Measurements from ENCODE around the gene DIP2B.

DIP2B gene

GRCh38 chr12:50778663-50779590 lies 274.1 kb downstream of the DIP2B start:
- no peak for FAIRE-seq

DNA sequence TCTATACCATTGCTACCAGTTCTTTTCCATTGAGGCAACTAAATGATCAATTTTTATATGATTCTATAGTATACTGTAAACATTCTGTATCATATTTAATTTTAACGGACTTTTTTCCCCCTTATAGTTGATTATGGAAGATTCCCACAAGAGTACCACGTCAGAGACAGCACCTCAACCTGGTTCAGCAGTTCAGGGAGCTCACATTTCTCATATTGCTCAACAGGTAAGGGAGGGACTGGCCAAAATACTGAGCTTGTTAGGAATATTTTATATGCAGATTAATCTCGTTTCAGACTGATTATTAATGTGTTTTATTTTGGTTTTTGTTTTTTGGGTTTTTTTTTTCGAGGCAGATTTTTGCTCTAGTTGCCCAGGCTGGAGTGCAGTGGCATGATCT lies 275.2 kb downstream of the DIP2B start:
- no peak for FAIRE-seq

DNA sequence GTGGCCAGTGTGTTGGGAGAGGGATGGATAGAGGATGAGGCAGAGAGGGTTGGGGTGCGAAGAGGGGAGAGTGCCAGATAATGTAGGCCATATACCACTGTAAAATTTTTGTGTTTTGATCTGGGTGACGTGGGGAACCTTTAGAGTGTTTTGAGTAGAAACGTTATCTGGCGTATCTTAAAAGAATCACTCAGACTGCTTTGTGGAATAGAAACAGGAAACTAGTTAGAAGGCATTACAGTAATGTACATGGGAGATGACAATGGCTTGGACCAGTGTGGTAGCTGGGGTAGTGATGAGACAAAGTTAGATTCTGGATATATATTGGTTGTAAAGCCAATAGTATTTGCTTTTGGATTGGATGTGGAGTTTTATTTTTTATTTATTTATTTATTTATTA lies 279.7 kb downstream of the DIP2B start:
- FAIRE-seq, result no peak

- no peak for FAIRE-seq
Measured at GRCh38 chr12:50785406-50786001, 280.7 kb downstream of the DIP2B start.

DNA sequence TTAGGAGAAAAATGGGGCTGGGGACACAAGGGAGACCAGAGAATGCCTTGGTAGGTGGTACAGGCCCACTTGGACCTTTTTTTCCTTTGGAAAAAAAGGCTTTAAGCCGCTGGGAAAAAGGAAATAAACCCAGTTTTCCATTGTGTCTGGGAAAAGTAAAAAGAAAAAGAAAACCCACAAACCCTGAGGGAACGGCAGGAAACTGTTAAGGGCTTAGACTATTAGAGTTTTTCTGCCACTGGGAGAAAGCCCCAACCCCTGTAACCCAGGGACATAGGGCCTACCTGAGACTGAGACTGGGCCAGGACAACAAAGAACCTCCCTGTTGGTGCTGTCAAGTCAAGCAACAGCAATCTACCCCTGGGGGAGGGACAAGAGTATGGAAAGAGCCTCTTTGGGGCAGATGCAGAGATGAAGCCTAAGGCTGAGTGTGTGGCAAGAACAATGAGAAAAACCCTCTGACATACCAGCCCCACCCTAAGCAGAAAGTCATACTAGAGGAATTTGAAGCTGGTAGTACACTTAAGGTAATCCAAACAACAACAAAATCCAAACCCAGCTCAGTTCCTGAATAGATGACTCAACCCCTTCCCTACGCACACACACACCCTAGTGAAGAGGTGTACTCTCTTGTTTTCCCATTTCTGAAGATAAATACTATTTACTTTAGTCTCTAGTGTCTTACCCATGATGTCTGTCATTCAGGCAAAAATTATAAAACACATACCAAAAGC lies 281.9 kb downstream of the DIP2B start:
- FAIRE-seq, result no peak

DNA sequence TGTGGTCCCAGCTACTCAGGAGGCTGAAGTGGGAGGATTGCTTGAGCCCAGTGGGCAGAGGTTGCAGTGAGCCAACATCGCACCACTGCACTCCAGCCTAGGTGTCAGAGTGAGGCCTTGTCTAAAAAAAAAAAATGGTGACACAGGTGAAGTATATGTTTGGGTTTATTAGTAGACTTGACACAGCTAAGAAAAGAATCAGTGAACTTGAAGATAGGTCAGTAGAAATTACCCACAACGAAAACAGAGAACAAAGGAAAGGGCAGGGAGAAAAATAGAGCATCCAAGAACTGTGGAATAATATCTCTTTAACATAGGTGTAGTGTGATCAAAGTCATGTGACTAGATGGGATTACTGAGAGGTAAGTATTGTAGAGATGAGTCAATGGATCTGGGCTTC lies 282.8 kb downstream of the DIP2B start:
- no peak for FAIRE-seq

GRCh38 chr12:50788561-50788960 lies 283.8 kb downstream of the DIP2B start:
- FAIRE-seq, result no peak

DNA sequence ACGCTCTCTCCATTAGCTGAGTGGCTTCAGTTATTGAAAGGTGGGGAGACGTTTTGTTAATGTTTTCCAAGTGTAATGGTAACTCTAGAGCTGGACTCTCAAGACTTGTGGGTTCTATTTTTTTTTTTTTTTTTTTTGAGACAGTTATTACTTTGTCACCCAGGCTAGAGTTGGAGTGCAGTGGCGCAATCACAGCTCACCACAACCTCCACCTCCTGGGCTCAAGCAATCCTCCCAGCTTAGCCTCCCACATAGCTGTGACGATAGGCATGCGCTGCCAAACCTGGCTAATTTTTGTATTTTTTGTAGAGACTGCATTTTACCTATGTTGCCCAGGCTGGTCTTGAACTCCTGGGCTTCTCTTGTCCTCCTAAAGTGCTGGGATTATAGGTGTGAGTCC lies 285.3 kb downstream of the DIP2B start:
- FAIRE-seq, result no peak

All from islet of Langerhans (tissue), 1 donor.